ENCODE measurements around the gene RAB3B. TPM values are rescaled to one million over a fixed set of nuclear protein-coding genes. Genes with fewer than 3 reads are reported as not detected.

The RAB3B gene
- polyA plus RNA-seq, 3 donors, result under 0.01 TPM; not detected in 2

DNA sequence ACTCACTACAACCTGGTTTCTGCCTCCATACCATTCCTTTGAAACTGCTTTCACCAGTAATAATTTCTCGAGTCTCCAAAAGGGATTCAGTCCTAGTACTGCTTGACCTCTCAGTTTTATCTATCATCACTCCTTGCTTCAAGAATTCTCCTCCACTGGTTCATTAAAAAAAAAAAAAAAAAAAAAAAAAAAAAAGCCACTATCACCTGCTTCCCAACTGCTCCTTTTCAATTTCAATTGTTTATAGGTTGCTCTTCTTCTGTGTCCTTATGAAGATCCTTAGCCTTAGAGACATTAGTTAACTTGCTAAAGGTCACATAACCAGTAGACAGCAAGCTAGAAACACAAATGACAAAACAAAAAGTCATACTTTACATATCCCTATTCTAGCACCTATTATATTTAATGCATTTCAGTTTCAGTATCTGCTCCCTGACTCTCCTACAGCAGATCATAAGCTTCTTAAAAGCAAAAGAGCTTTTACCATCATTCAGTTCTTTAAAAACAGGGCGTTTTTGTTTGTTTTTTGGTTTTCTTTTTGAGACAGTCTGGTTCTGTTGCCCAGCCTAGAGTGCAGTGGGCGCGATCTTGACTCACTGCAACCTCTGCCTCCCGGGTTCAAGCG, 119.0 kb downstream of the RAB3B start:
- peaks cover 20 to 24% of the 10 kb centered on the region in 2 donors for H3K36me3 Mint-ChIP-seq
- TF ChIP-seq, protein P1, sequence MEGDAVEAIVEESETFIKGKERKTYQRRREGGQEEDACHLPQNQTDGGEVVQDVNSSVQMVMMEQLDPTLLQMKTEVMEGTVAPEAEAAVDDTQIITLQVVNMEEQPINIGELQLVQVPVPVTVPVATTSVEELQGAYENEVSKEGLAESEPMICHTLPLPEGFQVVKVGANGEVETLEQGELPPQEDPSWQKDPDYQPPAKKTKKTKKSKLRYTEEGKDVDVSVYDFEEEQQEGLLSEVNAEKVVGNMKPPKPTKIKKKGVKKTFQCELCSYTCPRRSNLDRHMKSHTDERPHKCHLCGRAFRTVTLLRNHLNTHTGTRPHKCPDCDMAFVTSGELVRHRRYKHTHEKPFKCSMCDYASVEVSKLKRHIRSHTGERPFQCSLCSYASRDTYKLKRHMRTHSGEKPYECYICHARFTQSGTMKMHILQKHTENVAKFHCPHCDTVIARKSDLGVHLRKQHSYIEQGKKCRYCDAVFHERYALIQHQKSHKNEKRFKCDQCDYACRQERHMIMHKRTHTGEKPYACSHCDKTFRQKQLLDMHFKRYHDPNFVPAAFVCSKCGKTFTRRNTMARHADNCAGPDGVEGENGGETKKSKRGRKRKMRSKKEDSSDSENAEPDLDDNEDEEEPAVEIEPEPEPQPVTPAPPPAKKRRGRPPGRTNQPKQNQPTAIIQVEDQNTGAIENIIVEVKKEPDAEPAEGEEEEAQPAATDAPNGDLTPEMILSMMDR (IDR thresholded peaks at IDR 0.05), result no peak
- no peak overlapping the region for H3K4me3 ChIP-seq (replicated peaks in 1 of 3; ENCODE audit: low read depth in 2 of 3, low read length in 3 of 3)
- WGBS (ENCODE audit: insufficient coverage), result 100% methylated on average over 1 of the region's 6 CpGs
- peak overlapping the region in 1 of 2 donors; percentile 40 for H3K27ac ChIP-seq (ENCODE audit: low read depth in 1 of 2, low read length in 2 of 2)
- no peaks in the 10 kb centered on the region for H3K27me3 ChIP-seq (ENCODE audit: control insufficient read depth in 2 of 2, insufficient read depth in 2 of 2, low read length in 2 of 2)
- H3K4me1 ChIP-seq (ENCODE audit: control insufficient read depth in 1 of 2, insufficient read depth in 2 of 2, low read length in 2 of 2), result peaks cover 8 to 19% of the 10 kb centered on the region in 2 donors
- H3K4me1 Mint-ChIP-seq, result peaks cover 41% of the 10 kb centered on the region
- no peak overlapping the region for H3K9ac ChIP-seq (ENCODE audit: insufficient read depth, low read length, poor library complexity, severe bottlenecking)
- peaks cover 87% of the 10 kb centered on the region for H4K20me1 ChIP-seq (ENCODE audit: insufficient read depth, low read length)
- peaks cover 5 to 32% of the 10 kb centered on the region in 2 donors for H3K36me3 ChIP-seq (replicated peaks in 1 of 2; ENCODE audit: control insufficient read depth in 1 of 2, insufficient read depth in 2 of 2, low read length in 2 of 2)
- no peak for DNase-seq
- no peaks in the 10 kb centered on the region for H3K27me3 Mint-ChIP-seq (ENCODE audit: low read depth in 3 of 3)
- peaks cover 98% of the 10 kb centered on the region for H3K79me2 ChIP-seq (ENCODE audit: insufficient read depth, low read length)
- no peaks in the 10 kb centered on the region for H3K9me3 Mint-ChIP-seq
- no peak overlapping the region for H3K4me2 ChIP-seq (replicated peaks; ENCODE audit: extremely low read depth, low read length, poor library complexity, severe bottlenecking)
- H3K9me3 ChIP-seq (replicated peaks in 1 of 2; ENCODE audit: control insufficient read depth in 1 of 2, insufficient read depth in 1 of 2, low read length in 2 of 2), result no peaks in the 10 kb centered on the region
- intact Hi-C loops (cut with micrococcal nuclease), result loop anchor here (10.0 kb wide), 1 partner anchor 533 kb away; the partner anchor contains the start of genes ORC1 (in 2 of the 2) and PRPF38A (in 2 of the 2)
- peak overlapping the region in 5 of 7 donors; percentile 22 to 65 (median 52) for H3K27ac Mint-ChIP-seq
- H3K4me3 Mint-ChIP-seq, result no peak overlapping the region
- no peak overlapping the region for H2AFZ ChIP-seq (ENCODE audit: insufficient read depth, low read depth, low read length, poor library complexity, severe bottlenecking)

DNA sequence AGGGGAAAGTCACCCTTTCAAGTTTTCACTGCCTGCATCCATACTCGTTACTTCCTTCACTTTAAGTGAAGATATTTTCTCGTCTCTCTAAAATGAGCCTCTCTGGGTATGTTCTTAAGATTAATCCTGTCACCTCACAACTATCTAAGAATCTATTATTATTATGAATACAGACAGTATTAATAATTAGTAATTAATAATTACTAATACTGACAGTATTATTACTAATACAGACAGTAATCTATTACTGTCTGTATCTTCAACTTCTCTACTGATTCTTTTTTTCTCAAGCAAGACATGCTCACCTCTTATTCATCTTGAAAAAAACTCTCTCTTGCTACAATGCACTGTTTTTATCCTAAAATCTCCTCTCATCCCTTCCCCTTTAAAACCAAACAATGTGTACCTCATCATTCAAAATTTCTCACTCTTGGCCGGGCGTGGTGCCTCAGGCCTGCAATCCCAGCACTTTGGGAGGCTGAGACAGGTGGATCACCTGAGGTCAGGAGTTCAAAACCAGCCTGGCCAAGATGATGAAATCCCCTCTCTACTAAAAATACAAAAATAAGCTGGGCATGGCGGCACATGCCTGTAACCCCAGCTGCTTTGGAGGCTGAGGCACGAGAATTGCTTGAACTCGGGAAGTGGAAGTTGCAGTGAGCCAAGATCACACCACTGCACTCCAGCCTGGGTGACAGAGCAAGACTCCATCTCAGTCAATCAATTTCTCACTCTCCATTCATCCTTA, 119.7 kb downstream of the RAB3B start:
- peaks cover 4 to 13% of the 10 kb centered on the region in 2 donors for H3K4me1 ChIP-seq (ENCODE audit: control insufficient read depth in 1 of 2, insufficient read depth in 2 of 2, low read length in 2 of 2)
- Mint-ChIP-seq H3K9me3 (no peaks in the 10 kb centered on the region), H3K27ac (peak overlapping the region in 6 of 7 donors; percentile 2 to 55 (median 19)), H3K4me3 (no peak overlapping the region), H3K27me3 (ENCODE audit: low read depth in 3 of 3) (no peaks in the 10 kb centered on the region), H3K4me1 (peaks cover 37% of the 10 kb centered on the region), H3K36me3 (peaks cover 19 to 23% of the 10 kb centered on the region in 2 donors)
- DNase-seq, result no peak
- peaks cover 93% of the 10 kb centered on the region for H4K20me1 ChIP-seq (ENCODE audit: insufficient read depth, low read length)
- H3K36me3 ChIP-seq (replicated peaks in 1 of 2; ENCODE audit: control insufficient read depth in 1 of 2, insufficient read depth in 2 of 2, low read length in 2 of 2), result peaks cover 5 to 32% of the 10 kb centered on the region in 2 donors
- no peaks in the 10 kb centered on the region for H3K27me3 ChIP-seq (ENCODE audit: control insufficient read depth in 2 of 2, insufficient read depth in 2 of 2, low read length in 2 of 2)
- WGBS (ENCODE audit: insufficient coverage), result 100% methylated on average over 2 of the region's 7 CpGs
- no peak overlapping the region for H3K4me3 ChIP-seq (replicated peaks in 1 of 3; ENCODE audit: low read depth in 2 of 3, low read length in 3 of 3)
- no peak overlapping the region for H3K9ac ChIP-seq (ENCODE audit: insufficient read depth, low read length, poor library complexity, severe bottlenecking)
- no peak overlapping the region for H2AFZ ChIP-seq (ENCODE audit: insufficient read depth, low read depth, low read length, poor library complexity, severe bottlenecking)
- H3K27ac ChIP-seq (ENCODE audit: low read depth in 1 of 2, low read length in 2 of 2), result peak overlapping the region in 1 of 2 donors; percentile 40
- intact Hi-C loops (cut with micrococcal nuclease), result loop anchor here (10.0 kb wide), 1 partner anchor 534 kb away; the partner anchor contains the start of genes ORC1 (in 2 of the 2) and PRPF38A (in 2 of the 2)
- H3K4me2 ChIP-seq (replicated peaks; ENCODE audit: extremely low read depth, low read length, poor library complexity, severe bottlenecking), result no peak overlapping the region
- TF ChIP-seq, protein P1 (IDR thresholded peaks at IDR 0.05), result no peak
- H3K79me2 ChIP-seq (ENCODE audit: insufficient read depth, low read length), result peaks cover 98% of the 10 kb centered on the region
- no peaks in the 10 kb centered on the region for H3K9me3 ChIP-seq (replicated peaks in 1 of 2; ENCODE audit: control insufficient read depth in 1 of 2, insufficient read depth in 1 of 2, low read length in 2 of 2)

All from CD14-positive monocyte (primary cell).